Fibroblast of skin of back (primary cell): ENCODE results near the gene GMDS.

ENCODE experiments used
- DNase-seq: peaks from one replicate; pipeline ENCODE4 v3.0.0-alpha.2; 2013

The GMDS gene

DNA sequence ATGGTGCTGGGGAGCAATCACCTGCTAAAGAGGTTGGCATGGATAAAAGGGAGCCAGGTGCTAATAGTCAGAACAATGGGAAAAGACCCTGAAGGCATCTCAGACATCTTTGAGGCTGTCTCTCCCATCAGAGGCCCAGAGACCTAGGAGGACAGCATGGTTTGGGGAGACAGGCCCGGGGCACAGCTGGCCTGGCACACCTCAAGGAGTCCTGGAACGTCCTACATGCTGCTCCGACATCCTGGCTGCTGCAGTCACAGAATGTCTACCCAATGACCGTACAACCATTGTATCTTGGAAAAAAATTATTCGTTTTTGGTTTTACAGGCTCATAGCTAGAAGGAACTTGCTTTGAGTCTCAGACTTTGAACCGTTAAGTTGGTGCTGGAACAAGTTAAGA, 4.4 kb downstream of the GMDS start:
- no peak for DNase-seq

DNA sequence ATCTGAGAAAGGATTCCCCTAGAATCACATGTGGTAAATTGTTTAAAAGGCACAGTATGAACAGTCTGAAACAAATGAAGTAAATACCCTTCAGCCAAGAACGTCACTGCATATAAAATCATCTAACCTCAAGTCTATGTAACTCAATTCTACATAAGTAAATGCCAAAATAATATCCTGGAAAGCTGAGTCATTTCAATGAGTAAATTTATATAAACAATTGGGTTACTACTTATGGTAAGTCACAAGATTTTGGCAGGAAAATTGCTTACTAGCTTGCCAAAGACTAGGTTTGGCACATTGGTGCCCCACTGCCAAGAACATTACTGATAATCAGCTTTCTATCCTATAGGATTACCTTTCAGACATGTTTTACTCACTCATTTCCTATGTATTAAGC, 8.4 kb downstream of the GMDS start:
- peak; percentile 89 for DNase-seq

DNA sequence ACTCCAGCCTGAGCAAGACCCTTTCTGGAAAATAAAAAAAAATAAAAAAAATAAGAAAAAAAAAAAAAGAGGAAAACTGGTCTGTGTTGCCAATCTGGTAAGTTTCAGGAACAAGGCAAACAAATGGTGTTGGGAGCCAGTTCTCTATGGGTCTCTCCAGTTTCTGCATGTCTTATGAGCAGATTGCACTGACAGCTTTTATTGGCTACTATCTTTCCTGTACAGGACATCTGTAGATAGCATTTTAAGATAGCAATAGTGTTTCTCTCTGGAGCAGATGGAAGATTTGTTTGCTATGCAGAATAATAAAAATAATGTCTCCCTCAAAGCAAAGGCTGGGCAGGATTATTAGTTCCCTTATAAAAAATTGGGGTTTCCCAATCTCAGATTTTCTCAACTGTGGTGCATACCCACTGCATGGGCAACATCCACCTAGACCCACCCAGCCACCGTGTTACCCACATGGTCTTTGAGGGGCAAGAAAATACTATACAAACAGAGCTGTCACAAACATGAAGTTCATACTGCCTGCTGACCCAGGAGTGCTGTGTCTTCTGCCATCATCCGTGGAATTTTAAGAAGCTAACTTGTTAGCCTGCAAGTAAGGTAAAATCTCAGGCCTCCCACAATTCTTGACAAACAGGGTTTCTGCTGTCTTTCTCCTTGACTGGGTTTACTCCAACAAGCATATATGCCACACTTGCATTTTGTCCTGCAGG, 9.5 kb downstream of the GMDS start:
- DNase-seq, result no peak

DNA sequence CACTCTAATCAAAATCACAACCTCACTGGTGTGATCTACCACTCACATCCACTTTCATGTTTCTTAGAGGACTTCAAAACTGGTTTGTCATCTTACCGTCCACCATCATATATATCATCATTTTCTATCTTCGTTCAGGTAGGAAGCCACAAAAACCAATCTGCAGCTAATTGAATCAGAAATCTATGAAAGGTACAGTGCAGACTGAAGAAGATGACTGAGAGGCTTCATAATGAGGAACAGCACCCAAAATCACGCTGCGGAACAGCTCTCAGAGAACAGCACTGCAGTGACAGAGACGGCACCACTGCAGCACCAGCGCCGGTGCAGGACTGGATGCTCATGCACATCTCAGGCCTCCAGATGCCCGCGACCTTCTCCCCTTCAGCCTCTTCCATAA, 13.0 kb downstream of the GMDS start:
- no peak for DNase-seq

DNA sequence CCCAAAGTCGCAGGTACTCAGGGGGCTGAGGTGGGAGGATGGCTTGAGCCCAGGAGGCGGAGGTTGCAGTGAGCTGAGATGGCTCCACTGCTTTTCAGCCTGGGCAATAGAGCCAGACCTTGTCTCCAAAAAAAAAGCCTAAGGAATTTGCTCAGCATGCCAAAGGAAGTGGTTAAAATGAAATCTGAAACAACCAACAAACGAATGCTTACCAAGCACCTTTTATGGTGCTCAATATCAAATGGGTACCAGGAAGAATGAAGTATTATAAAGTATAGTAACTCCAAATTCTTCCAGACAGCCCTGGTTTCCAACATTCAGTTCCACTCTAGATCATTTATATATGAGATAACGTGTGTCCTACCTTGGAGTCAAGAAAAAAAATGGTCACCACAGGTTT, 14.0 kb downstream of the GMDS start:
- DNase-seq, result peak; percentile 56

DNA sequence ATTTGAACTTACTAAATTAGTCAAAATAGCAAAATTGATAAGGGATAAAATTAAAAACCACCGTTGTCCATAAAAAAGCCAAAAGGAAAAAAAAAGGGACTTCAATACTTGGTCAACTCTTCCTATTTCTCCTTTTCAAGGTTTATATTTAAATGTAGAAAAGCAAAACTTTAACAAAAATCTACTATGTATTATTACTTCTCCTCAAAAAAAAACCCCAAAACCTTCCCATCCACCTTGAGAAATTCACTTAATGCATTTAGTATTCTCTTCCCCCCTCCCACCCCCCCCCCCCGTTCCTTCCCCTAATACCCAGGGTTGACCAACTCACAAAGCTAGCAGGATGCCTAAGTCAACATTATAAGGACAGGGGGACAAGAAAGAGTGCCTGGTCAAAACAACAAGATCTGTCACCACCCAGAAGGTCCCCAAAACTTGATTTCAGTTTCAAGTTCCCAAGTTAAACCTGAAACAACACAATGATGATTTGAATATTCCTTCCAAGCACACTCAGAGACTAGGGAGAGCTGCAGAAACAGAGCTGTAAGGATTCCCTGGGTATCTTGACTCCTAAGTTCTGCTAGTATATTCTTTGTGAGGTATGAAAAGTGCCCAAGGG, 14.6 kb downstream of the GMDS start:
- DNase-seq, result no peak

DNA sequence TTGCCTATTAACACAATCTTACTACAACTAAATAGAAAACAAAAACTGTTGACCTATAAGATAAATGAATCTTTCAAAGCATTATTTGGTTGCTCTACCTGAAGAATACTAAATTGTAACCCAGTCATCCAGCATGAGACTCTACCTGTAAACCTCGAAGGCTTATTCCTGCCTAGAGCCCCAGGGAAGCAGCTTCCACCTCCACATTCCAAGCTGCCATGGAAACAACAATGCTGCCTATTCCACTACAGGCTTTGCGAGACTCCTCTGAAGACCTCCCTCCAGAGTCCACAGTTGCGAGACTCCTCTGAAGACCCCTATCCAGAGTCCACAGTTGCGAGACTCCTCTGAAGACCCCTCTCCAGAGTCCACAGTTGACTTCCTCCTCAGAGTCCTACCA, 15.7 kb downstream of the GMDS start:
- DNase-seq, result no peak

DNA sequence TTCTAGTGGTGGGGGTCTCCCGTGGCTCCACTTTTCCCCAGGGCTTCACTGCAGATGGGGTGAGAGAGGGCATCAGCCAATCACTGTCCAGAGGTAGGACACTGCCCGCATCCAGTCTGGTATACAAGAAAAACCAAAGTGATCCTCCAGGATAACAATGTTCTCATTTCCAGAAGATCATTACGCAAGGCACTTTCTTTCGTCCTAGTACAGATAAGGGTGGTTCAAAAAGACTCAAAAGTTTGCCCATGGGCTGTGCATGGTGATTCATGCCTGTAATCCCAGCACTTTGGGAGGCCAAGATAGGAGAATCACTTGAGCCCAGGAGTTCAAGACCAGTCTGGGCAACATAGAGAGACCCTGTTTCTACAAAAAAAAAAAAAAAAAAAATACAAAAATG, 16.4 kb downstream of the GMDS start:
- no peak for DNase-seq

DNA sequence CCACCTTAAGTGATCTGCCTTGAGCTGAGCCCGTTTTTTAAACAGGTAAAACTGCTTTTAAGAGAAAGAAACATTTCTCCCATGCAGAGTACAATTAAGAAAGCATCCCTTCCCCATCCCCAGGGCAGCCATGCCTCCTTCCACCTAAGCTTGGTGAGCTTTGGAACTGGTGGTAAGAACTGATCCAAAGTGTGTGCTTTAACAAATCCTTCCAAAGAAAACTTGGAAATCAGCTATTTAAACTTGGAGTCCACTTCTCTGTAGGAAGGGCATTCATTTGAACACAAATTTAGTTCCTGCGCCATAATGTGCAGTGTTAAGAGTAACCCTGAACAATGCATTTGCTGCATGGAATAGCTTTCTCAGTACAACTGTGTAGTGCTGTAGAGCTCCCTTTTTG, 17.0 kb downstream of the GMDS start:
- no peak for DNase-seq

DNA sequence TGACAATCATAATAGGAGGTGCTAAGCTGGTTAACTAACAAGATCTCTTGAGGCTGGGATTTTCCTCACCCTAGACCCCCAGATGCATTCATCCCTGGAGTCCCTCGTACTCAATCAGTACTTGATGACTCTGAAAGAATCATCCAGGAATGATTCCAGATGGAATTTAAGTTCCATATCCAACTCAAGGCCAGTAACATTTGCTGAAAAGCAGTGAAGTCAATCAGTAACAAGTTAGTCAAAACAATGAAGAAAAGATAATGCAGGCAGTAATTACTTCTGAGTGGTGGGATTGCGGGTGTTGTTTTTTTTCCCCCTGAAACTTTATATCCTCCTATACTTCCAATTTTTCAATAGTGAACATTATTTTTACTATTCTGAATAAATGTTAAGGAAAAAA, 18.6 kb downstream of the GMDS start:
- no peak for DNase-seq

DNA sequence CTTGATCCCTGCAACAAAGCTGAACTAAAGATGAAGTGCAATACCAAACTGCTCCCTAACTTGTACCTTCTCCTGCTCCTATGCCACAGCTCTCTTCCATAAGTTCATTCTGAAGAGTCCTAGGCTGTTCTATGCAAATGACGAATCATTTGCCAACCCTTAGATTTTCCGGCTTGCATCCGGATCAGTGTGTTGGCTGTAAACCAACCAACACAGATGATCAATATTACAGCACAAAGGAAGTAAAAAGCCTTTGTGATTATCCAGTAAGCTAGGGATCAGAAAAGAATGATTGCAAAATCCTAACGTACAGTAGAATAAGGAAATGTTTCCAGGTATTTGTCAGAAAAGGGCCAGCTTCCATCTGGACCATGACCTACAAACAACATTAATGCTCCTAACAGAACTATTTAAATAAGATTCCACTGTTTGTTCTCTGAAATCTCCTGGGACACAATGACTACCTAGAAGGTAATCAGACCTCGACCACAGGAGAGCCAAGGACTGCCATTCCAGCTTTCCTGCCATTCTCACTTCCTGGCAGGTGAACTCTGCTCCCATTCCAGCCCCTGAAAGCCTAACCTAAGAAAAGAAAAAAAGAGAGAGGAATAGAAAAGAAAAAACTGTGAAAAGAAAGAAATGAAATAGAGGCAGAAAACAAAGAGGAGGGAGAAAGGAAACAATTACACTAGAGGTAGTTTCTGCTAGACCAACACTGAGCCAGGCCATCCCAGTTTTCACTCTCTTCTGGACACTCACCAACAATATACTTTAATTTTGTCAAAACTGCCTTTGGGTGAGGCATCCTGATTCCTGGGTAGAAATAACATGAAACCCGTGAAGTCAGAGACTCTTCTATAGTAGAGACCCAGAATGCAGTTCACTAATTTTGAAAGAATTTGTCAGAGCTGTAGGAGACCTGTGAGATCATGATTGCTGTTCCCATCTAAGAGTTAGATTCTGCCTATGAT, 19.7 kb downstream of the GMDS start:
- DNase-seq, result peak; percentile 16

DNA sequence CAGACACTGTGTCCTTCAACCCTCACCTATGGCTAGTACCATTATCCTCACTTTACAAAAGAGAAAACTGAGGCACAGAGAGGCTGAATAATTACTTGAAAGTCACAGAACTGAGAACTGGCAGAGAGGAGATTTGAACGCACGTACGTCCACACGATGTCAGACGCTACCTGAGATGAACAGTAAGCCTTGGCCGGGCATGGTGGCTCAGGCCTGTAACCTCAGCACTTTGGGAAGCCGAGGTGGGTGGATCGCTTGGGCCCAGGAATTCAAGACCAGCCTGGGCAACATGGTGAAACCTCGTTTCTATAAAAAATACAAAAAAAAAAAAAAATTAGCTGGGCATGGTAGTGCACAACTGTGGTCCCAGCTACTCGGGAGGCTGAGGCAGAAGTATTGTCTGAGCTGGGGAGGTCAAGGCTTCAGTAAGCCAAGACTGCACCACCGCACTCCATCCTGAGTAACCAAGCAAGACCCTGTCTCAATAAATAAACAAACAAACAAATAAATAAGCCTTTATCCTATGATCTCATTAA, 20.5 kb downstream of the GMDS start:
- DNase-seq, result no peak

DNA sequence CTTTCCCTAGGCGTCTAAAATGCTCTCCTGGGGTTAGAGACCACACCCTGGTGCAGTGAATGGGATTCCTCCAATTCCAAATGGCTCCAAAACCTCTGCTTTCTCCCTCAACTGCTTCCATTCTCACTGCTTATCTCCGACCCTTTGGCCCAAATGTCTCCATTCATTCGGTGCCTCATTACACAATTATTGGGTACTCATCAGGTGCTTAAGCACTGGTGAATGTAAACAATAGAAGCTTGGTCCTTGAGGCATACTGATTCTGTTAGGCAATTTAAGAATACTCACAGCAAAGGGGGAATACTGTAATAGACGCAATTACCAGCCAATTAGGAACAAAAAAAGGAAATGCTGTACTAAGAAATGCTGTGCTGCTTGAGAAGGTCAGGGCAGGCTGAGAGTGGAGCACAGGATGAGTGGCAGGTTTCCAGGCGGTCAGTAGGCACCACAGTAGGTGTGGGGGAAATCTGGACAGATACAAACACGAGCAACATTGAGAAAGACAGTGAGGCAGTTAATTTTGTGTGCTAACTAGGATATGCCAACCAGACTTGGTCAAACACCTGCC, 23.0 kb downstream of the GMDS start:
- no peak for DNase-seq

DNA sequence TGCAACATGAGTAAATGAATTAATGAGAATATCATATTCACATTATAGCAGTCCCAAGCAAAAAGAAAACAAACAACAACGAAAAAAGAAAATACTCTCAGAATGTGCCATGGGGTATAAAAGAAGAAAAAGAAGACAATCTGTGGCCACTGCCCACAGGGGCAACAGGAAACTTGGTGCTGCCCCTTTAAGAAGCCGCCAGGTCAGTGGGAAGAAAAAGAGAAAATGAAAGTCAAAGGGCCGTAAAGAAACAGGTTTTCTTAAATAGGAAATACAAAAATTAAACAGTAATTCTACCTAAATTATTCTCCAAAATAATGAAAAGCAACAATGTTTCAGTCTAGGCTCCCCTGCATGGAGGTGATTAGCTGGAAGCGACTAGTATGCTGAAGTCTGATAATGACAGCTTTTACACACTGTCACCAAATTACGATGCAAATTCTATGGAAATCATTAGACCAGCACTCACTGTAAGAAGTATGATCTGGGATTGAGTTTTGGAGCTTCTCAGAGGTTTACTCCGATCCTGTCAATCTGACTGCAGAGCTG, 23.6 kb downstream of the GMDS start:
- DNase-seq, result no peak

DNA sequence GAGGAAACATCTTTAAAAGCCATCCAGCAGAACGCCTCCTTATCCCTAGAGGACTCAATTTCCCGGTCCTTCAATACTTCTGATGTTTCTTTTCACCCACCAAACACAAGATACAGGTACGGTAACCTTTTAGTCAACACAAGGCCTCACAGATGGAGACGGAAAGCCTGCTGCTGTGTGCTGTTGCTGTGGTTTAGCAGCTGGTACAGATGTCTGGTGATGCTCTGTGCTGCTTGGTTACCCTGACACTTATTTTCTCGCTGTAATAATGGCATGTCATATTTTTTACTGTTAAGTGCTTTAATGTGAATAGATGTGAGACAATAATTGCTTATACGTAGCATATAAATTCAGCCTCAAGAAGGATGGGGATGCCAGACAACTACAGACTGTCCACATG, 25.3 kb downstream of the GMDS start:
- no peak for DNase-seq

DNA sequence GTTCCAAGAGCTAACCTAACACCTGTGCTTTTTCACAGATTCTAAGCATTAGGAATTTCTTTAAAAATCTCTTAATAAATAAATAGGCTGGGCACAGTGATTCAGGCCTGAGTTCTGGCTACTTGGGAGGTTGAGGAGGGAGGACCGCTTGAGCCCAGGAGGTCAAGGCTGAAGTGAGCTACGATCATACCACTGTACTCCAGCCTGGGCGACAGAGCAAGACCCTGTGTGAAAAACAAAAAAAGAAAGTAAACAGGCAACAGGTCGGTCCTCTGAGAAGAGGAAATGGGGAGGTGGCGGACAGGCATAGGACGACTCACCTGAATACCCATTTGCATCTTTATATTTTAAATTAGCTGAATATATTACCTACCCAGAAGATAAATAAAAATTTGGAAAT, 26.5 kb downstream of the GMDS start:
- DNase-seq, result no peak

DNA sequence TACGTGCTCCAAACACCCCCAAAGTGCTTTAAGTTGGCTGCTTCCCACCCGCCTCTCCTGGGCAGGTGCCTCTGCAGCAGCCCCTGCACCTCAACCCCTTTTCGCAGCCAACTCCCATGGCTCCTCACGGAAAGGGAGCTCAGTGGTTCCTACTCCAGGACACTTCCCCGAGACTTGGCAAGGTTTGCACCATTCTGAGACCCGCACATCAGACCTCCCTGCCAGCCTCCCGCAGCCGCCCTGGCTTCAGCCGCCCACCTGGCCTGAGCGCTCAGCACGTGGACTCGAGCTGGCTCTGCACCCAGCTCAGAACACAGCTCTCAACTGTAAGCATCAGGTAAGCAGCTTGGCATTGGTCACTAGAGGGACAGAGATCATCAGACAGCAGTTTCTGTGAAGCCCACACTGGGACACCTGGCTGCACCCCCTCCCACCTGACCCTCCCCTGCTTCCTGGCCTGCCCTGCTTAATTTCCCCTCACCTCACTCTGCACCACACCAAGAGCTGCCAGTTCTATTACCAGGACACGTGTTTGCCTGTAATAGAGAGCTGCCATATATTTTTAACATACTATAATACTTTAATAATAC, 28.5 kb downstream of the GMDS start:
- no peak for DNase-seq

DNA sequence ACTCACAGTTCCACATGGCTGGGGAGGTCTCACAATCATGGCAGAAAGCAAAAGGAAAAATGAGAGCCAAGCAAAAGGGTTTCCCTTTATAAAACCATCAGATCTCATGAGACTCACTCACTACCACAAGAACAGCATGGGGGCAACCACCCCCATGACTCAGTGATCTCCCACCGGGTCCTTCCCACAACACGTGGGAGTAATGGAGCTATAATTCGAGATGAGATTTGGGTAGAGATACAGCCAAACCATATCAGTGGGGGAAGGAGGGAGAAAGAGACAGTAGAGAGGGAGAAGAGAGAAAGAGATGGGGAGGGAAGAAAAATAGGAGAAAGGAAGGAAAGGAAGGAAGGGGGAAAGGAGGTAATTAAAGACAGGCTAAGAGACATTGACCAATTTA, 30.1 kb downstream of the GMDS start:
- peak; percentile 47 for DNase-seq

DNA sequence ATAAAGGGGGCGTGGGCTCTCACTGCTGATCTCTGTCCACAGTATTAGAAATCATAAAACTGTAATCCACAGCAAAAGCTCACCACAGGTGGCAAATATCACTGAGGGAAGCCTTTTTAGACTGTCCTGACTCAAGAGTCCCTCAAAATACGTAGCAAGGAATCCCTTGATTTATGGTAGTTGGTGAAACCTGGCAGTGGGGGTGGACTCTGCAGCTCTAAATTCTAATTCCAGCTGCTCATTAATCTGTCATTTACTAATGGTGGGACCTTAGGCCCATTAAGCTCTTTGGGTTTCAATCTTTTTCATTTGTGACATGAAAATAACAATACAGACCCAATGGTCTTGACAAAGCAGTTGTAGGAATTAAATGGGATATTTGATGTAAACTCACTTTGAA, 32.3 kb downstream of the GMDS start:
- no peak for DNase-seq

DNA sequence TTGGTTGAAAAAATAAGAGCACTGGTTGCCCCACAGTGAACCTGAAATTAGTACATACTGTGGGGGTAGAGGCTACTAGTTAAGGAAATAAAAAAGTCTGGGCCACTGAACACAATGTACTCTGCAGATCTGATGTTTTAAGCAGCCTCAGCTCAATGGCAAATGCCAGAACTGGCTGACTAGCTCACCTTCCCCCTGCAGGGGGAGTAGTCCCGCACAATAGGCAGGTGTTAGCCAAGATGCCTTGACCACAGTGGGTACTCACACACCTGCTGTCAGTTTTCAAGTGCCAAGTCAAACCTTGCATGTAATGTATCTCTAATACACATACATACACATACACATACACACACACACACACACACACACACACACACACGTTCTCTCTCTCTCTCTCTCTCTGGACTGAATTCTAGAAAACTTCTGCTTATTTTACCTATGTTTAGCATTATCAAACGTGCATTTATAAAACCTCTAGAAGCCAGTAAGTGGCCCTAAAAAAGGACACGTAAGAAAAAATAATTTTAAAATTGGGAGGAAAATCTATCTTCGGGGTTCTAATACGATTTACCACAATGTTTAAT, 36.1 kb downstream of the GMDS start:
- DNase-seq, result peak; percentile 12

DNA sequence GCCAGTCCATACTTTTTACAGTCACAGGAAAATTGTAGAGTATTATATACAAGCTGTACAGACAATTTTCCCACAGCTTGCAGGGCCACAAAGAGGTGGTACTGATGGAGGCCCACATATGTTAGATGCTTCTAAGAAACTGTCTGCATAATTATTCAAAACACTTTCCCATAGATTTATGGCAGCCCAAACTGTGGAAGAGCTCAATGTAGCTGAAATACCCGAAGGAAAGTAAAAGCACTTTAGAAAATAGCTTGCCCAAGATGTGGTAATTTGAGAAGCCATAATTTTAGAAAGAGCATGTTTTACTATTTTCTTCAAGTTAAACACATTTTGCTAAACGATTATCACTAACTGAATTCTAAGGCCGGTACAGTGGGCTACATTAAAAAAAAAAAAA, 36.9 kb downstream of the GMDS start:
- DNase-seq, result no peak

DNA sequence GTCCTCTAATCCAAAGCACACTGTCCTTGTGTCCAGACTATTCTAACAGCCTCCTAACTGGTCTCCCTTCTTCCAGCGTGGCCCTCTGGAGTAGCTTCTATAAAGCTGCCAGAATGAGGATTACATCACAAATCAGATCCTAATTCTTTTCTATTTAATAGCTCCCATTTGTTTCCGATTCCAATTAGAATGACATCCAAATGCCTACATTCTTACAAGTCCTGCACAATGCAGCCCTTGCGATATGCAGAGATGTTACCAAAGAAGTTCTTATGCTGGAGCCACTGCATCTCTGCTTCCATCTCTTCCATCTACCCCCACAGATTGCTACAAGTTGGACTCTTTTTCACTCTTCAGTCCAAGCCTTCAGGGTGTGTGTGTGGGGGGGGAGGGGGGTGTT, 40.0 kb downstream of the GMDS start:
- DNase-seq, result no peak
